Activated CD8-positive, alpha-beta memory T cell treated with anti-CD3 and anti-CD28 coated beads, Interleukin-2, amount 50 U/mL, for 1 hour (primary cell): ENCODE data around the gene SLC22A13.
"Not testable (repeated sequence)": the region's sequence is repeated elsewhere in the genome, so short reads cannot be mapped to it uniquely, and the experiment has no call there.

Source experiments
- DNase-seq: peaks from one replicate; pipeline ENCODE4 v3.0.0-alpha.2; 2020; ENCODE audit errors: extremely low read depth

Gene SLC22A13

GRCh38 chr3:38265604-38266307, at the start of gene SLC22A13:
Gene SLC22A13, plus strand, starts transcription at chr3:38265812. Its CDS starts 49 bp downstream, at chr3:38265861.
- no peak for DNase-seq

GRCh38 chr3:38219609-38220197, 45.9 kb upstream of the SLC22A13 start:
- DNase-seq: no peak

GRCh38 chr3:38221005-38221404, 44.6 kb upstream of the SLC22A13 start:
- DNase-seq: no peak

GRCh38 chr3:38222032-38222634, 43.5 kb upstream of the SLC22A13 start:
- DNase-seq: no peak

GRCh38 chr3:38224357-38224756, 41.3 kb upstream of the SLC22A13 start:
- DNase-seq: no peak

- no peak for DNase-seq
Observed at GRCh38 chr3:38226273-38226672, 39.3 kb upstream of the SLC22A13 start.

GRCh38 chr3:38227989-38228388, 37.6 kb upstream of the SLC22A13 start:
- no peak for DNase-seq

GRCh38 chr3:38229036-38229435, 36.6 kb upstream of the SLC22A13 start:
- DNase-seq: no peak

- no peak for DNase-seq
Observed at GRCh38 chr3:38232701-38233100, 32.9 kb upstream of the SLC22A13 start.

- DNase-seq: no peak
Observed at GRCh38 chr3:38235466-38235865, 30.1 kb upstream of the SLC22A13 start.

- no peak for DNase-seq
Observed at GRCh38 chr3:38238416-38239008, 27.1 kb upstream of the SLC22A13 start.

- not testable (repeated sequence) for DNase-seq
Observed at GRCh38 chr3:38242812-38243211, 22.8 kb upstream of the SLC22A13 start.

- no peak for DNase-seq
Observed at GRCh38 chr3:38245930-38246329, 19.7 kb upstream of the SLC22A13 start.

GRCh38 chr3:38247366-38248035, 18.1 kb upstream of the SLC22A13 start:
- DNase-seq: no peak

GRCh38 chr3:38250198-38250597, 15.4 kb upstream of the SLC22A13 start:
- DNase-seq: no peak

- no peak for DNase-seq
Observed at GRCh38 chr3:38251197-38251596, 14.4 kb upstream of the SLC22A13 start.

GRCh38 chr3:38253704-38254103, 11.9 kb upstream of the SLC22A13 start:
- DNase-seq: no peak

GRCh38 chr3:38254872-38255271, 10.7 kb upstream of the SLC22A13 start:
- no peak for DNase-seq

- no peak for DNase-seq
Observed at GRCh38 chr3:38255627-38256026, 10.0 kb upstream of the SLC22A13 start.

GRCh38 chr3:38257583-38257982, 8.0 kb upstream of the SLC22A13 start:
- no peak for DNase-seq

GRCh38 chr3:38260474-38260873, 5.1 kb upstream of the SLC22A13 start:
- no peak for DNase-seq

GRCh38 chr3:38264353-38264771, 1.2 kb upstream of the SLC22A13 start:
- DNase-seq: no peak
